Thoracic aorta (tissue), 2 donors: Measurements from ENCODE around the gene PROM1. TPM values are rescaled to one million over a fixed set of nuclear protein-coding genes. Genes with fewer than 3 reads are reported as not detected.

Source experiments
- ATAC-seq: fragments of 150-250 bp; one replicate; pipeline ENCODE4 v1.8.0; 2017; ENCODE audit warnings: low read depth; ENCODE audit not compliant: insufficient number of reproducible peaks, low FRiP score
- DNase-seq: peaks from one replicate; pipeline ENCODE4 v3.0.0-alpha.2; 2020; ENCODE audit warnings: low spot score
- H3K27ac ChIP-seq, 2 donors: fragments of 200-600 bp; sonication (generic); 1 replicate in 1 of 2; 2 replicates in 1 of 2; pipeline ENCODE4 v1.5.1; 2016; ENCODE audit warnings: mild to moderate bottlenecking in 2 of 2, moderate library complexity in 2 of 2
- H3K27me3 ChIP-seq: fragments of 200-600 bp; sonication (generic); replicated peaks from 2 replicates; pipeline ENCODE4 v1.6.0; 2016; ENCODE audit warnings: mild to moderate bottlenecking; ENCODE audit not compliant: insufficient read depth
- H3K36me3 ChIP-seq: fragments of 200-600 bp; sonication (generic); one replicate; pipeline ENCODE4 v1.5.1; 2016
- H3K4me1 ChIP-seq, 2 donors: fragments of 200-600 bp; sonication (generic); 1 replicate in 1 of 2; 2 replicates in 1 of 2; pipeline versions ENCODE4 v1.5.1 to v1.6.0; 2016; ENCODE audit warnings: low read depth in 2 of 2, mild to moderate bottlenecking in 1 of 2; ENCODE audit not compliant: control insufficient read depth in 1 of 2
- H3K4me3 ChIP-seq: fragments of 200-600 bp; sonication (generic); 2 replicates; pipeline ENCODE4 v1.5.1; 2016; ENCODE audit warnings: mild to moderate bottlenecking
- H3K9me3 ChIP-seq: fragments of 200-600 bp; sonication (generic); 2 replicates; pipeline ENCODE4 v1.5.1; 2016
- total RNA-seq, 2 donors: library from RNA; depleted of rRNA; stranded (reverse); fragments of >200 nt; gene quantifications; one replicate each; pipeline versions ENCODE4 v1.1.0 to v1.2.3, GENCODE V29; 2016
- TF ChIP-seq, protein P1 (sequence below): fragments of 200-600 bp; sonication (generic); IDR thresholded peaks from one replicate; pipeline ENCODE4 v1.5.1; 2019; ENCODE audit warnings: antibody characterized with exemption

The PROM1 gene
- total RNA-seq, 2 donors from 2014 or later: 3.2 to 7.1 TPM

GRCh38 chr4:15931451-15932210, 152.2 kb downstream of the PROM1 start:
- TF ChIP-seq, protein P1, sequence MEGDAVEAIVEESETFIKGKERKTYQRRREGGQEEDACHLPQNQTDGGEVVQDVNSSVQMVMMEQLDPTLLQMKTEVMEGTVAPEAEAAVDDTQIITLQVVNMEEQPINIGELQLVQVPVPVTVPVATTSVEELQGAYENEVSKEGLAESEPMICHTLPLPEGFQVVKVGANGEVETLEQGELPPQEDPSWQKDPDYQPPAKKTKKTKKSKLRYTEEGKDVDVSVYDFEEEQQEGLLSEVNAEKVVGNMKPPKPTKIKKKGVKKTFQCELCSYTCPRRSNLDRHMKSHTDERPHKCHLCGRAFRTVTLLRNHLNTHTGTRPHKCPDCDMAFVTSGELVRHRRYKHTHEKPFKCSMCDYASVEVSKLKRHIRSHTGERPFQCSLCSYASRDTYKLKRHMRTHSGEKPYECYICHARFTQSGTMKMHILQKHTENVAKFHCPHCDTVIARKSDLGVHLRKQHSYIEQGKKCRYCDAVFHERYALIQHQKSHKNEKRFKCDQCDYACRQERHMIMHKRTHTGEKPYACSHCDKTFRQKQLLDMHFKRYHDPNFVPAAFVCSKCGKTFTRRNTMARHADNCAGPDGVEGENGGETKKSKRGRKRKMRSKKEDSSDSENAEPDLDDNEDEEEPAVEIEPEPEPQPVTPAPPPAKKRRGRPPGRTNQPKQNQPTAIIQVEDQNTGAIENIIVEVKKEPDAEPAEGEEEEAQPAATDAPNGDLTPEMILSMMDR: no peak
- no peak overlapping the region for H3K4me3 ChIP-seq
- H3K9me3 ChIP-seq: no peaks in the 10 kb centered on the region
- H3K27me3 ChIP-seq: no peaks in the 10 kb centered on the region
- H3K4me1 ChIP-seq: peaks cover 0 to 5% of the 10 kb centered on the region in 2 donors
- ATAC-seq (no peak), DNase-seq (no peak)
- H3K36me3 ChIP-seq: no peaks in the 10 kb centered on the region
- H3K27ac ChIP-seq: no peak overlapping the region

DNA sequence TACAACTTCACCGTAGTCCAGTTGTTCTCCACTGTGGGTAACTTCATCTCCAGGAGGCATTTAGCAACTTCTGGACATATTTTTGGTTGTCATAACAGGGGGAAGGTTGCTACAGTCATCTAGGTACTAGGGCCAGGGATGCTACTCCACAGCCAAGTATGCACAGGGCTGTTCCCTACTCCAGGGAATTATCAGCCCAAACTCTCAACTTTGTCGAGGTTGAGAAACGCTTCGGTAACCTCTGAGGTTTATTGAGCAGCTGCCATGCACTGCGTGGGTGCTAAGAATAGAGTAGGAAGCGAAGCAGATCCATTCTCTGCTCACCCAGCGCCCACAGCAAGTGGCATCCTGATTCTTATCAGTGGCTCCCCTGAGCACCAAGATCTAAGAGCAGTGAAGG, 153.5 kb downstream of the PROM1 start:
- Histone ChIP-seq H3K4me1 (no peaks in the 10 kb centered on the region), H3K27ac (no peak overlapping the region), H3K36me3 (no peaks in the 10 kb centered on the region), H3K4me3 (no peak overlapping the region), H3K9me3 (no peaks in the 10 kb centered on the region), H3K27me3 (no peaks in the 10 kb centered on the region)
- TF ChIP-seq, protein P1: no peak
- ATAC-seq: no peak
- no peak for DNase-seq

GRCh38 chr4:15929540-15929939, 154.3 kb downstream of the PROM1 start:
- TF ChIP-seq, protein P1: no peak
- no peaks in the 10 kb centered on the region for H3K9me3 ChIP-seq
- H3K27ac ChIP-seq: no peak overlapping the region
- no peak for ATAC-seq
- no peaks in the 10 kb centered on the region for H3K4me1 ChIP-seq
- no peak overlapping the region for H3K4me3 ChIP-seq
- H3K27me3 ChIP-seq: no peaks in the 10 kb centered on the region
- H3K36me3 ChIP-seq: no peaks in the 10 kb centered on the region
- no peak for DNase-seq

GRCh38 chr4:15928883-15929282, 154.9 kb downstream of the PROM1 start:
- Histone ChIP-seq H3K36me3 (no peaks in the 10 kb centered on the region), H3K4me1 (no peaks in the 10 kb centered on the region), H3K27ac (no peak overlapping the region), H3K27me3 (no peaks in the 10 kb centered on the region), H3K9me3 (no peaks in the 10 kb centered on the region), H3K4me3 (no peak overlapping the region)
- ATAC-seq (no peak), DNase-seq (no peak)
- TF ChIP-seq, protein P1: no peak

- Histone ChIP-seq H3K27ac (no peak overlapping the region), H3K4me1 (no peaks in the 10 kb centered on the region), H3K27me3 (no peaks in the 10 kb centered on the region), H3K9me3 (no peaks in the 10 kb centered on the region), H3K36me3 (no peaks in the 10 kb centered on the region), H3K4me3 (no peak overlapping the region)
- DNase-seq (no peak), ATAC-seq (no peak)
- TF ChIP-seq, protein P1: no peak
Observed at GRCh38 chr4:15926486-15926885, 157.3 kb downstream of the PROM1 start.
